NCI-H1092 treated with DMSO at 0.1 percent for 48 hours (cell line): Measurements from ENCODE around the gene MRPL40.

Experiments
- DNase-seq: peaks from one replicate; lab custom pipeline; 2025; lab: John Stamatoyannopoulos, UW

Gene MRPL40

GRCh38 chr22:19432133-19432851 lies at the start of gene MRPL40:
MRPL40 (plus strand) TSS chr22:19432545; CDS start chr22:19432555, 10 bp downstream.
- peak; percentile 92 for DNase-seq

- DNase-seq: no peak
Measured at GRCh38 chr22:19383292-19383691, 49.1 kb upstream of the MRPL40 start.

GRCh38 chr22:19385221-19385906 lies 47.0 kb upstream of the MRPL40 start:
- DNase-seq: no peak

GRCh38 chr22:19386248-19386647 lies 46.1 kb upstream of the MRPL40 start:
- DNase-seq: no peak

- no peak for DNase-seq
Measured at GRCh38 chr22:19387038-19387437, 45.3 kb upstream of the MRPL40 start.

- DNase-seq: no peak
Measured at GRCh38 chr22:19387575-19387974, 44.8 kb upstream of the MRPL40 start.

- no peak for DNase-seq
Measured at GRCh38 chr22:19393704-19394103, 38.6 kb upstream of the MRPL40 start.

GRCh38 chr22:19394274-19395050 lies 37.9 kb upstream of the MRPL40 start:
- no peak for DNase-seq

- DNase-seq: no peak
Measured at GRCh38 chr22:19395276-19395675, 37.1 kb upstream of the MRPL40 start.

GRCh38 chr22:19396561-19396933 lies 35.8 kb upstream of the MRPL40 start:
- DNase-seq: no peak

- DNase-seq: no peak
Measured at GRCh38 chr22:19396934-19397733, 35.2 kb upstream of the MRPL40 start.

GRCh38 chr22:19397734-19398104 lies 34.6 kb upstream of the MRPL40 start:
- no peak for DNase-seq

- no peak for DNase-seq
Measured at GRCh38 chr22:19398206-19398605, 34.1 kb upstream of the MRPL40 start.

GRCh38 chr22:19398652-19399051 lies 33.7 kb upstream of the MRPL40 start:
- DNase-seq: no peak

GRCh38 chr22:19400881-19401280 lies 31.5 kb upstream of the MRPL40 start:
- no peak for DNase-seq

- no peak for DNase-seq
Measured at GRCh38 chr22:19401483-19401882, 30.9 kb upstream of the MRPL40 start.

GRCh38 chr22:19402642-19403191 lies 29.6 kb upstream of the MRPL40 start:
- DNase-seq: no peak

- no peak for DNase-seq
Measured at GRCh38 chr22:19404676-19405075, 27.7 kb upstream of the MRPL40 start.

- DNase-seq: no peak
Measured at GRCh38 chr22:19405133-19405532, 27.2 kb upstream of the MRPL40 start.

GRCh38 chr22:19405652-19406051 lies 26.7 kb upstream of the MRPL40 start:
- no peak for DNase-seq

GRCh38 chr22:19406281-19406811 lies 26.0 kb upstream of the MRPL40 start:
- DNase-seq: no peak

GRCh38 chr22:19406846-19407245 lies 25.5 kb upstream of the MRPL40 start:
- no peak for DNase-seq
